Stimulated activated CD4-positive, alpha-beta T cell treated with anti-CD3 and anti-CD28 coated beads, Interleukin-4, amount 100 ng/mL, for 1 hour (primary cell): ENCODE measurements around the gene ZNF816.
"Not testable (repeated sequence)": the region's sequence is repeated elsewhere in the genome, so short reads cannot be mapped to it uniquely, and the experiment has no call there.

Source experiments
- DNase-seq: peaks from one replicate; pipeline ENCODE4 v3.0.0-alpha.2; 2020

The ZNF816 gene

DNA sequence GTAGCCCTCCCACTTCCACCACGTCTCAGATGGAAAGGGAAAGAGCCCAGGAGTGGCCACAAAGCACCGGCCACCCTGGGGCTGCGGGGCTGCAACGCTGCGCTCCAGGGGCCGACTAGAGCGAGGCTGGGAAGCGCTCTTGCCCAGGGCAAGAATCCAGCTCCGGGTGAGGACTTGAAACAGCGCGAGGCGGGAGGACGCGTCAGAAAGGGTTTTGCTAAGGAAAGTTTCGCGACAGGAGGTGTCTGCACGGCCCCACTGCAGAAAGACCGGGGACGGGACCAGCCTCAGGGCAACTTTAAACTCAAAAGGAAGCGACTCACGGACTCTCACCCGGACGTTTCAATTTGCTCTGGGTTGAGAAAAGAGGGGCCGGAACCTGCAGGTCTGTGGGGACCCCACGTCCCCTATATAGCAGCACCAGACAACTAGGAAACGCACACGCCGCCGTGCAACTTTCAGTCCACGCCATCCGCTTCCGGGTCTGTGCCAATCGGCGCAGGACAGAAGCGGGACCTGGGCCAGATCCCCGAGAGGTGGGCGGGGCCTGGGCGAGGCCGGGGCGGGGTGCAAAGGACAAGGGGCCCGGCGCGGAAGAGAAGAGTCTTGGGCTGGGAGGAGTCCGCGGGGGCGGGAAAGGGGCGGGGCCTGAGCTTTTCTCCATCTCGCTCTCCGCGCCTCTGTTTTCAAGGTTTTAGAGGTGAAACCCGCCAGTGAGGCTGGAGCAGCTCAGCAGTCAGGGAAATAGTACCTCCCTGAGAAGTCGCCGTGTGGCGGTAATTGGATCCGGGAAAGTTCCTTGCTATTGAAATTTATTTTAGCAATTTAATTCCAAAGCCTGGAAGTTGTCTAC lies at the start of gene ZNF816:
Gene ZNF816 (minus strand): TSS at position 488 of the 853 bp plus-strand sequence. CDS start 6,792 bp downstream, outside the sequence.
- DNase-seq = peak; percentile 100

DNA sequence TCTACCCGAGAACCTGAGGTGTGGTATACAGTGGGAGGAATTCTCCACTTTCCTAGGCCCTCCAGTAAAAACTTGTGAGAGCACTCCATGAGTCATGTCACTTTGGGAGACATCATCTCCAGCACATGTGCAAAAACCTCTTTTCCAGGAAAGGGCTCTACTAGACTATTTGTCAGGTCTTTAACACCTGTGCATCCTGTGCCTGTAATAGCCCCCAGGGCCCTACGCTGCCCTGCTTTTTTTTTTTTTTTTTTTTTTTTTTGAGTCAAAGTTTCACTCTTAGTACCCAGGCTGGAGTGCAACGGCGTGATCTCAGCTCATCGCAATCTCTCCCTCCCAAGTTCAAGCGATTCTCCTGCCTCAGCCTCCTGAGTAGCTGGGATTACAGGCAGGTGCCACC lies 49.3 kb upstream of the ZNF816 start:
- DNase-seq = no peak

DNA sequence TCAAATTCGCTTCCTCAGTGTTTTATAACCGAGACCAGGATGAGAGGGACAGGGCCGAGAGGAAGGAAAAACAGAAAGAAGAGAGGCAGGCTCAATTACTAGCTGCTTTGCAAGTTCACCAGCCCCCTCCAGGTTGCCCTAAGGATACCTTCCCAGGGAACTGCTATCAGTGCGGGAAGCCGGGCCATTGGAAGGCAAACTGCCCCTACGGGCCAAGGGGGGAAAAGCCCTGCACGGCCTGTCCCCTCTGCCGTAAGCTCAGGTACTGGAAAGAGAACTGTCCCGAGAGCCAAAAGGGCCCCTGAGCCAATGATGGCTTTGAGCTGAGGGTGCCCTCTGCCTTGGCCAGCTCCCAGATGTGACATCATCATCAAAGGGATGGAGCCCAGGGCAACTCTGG lies 47.8 kb upstream of the ZNF816 start:
- DNase-seq = no peak

DNA sequence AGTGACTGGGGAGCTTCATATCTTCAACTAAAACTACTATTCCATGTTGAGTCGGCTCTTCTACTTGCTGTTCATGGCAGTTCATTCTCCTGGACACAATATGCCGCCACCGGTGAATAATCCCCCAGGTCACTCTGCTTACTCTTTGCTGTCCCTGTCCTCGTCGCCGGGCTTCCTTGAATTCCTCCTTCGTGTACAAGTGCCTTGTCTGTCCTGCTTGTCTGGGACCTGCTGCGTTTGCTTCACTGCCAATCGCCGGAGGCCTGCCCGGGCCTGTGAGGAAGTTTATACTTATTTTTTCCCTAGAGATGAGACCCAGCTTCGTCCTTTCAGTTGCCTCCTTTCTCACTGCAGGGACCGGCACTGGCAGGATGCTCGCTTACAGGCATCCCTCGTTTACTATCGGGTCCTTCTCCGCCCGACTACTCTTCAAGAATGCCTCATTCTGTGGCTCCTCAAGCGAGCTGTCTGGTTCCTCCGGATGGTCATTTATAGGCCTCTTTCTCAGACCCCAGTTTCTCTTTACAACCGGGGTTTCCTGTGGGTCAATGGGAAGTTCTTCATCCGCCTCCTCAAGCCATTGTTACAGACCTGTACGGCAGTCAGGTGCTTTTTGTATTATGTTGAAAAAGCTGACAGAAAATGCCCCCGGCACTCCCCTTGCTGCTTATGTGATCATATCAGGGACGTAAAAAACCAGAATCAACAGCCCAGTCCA lies 45.5 kb upstream of the ZNF816 start:
- DNase-seq = no peak

DNA sequence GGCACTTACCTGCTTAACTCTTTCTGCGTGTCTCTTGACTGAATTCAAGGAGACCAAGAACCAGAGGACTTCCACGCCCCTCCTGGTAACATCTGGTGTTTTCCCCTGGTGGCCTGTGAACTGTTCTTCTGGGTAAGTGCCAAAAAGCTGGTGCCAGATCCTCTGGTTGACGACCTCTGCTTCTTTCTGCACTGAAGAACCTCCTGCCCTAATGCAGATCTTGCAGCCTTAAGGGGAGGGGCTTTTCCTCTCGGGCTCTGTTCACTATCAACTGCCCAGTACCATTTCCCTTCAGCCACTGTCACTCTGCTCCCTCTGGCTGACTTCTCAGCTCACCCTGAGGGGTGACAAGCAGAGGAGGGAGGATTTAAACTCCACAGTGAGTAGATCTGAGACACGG lies 44.9 kb upstream of the ZNF816 start:
- no peak for DNase-seq

DNA sequence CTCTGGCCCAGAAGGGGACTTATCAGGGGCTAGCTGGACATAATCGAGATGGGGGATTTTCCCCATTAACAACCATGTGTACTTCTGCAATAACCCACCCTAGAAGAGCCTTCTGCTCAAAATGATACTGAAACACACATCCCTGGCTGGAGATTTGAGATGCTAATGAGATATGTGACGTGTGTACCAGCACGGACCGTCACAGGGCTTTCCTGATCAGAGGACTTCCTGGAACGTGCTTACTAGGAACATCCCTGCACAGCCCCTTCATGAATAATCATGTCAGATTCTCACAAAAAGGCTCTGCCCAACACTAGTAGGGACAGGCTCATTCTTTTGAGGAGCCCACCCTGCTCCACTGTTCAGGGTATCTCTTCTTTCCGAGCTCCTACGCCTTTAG lies 44.5 kb upstream of the ZNF816 start:
- no peak for DNase-seq

DNA sequence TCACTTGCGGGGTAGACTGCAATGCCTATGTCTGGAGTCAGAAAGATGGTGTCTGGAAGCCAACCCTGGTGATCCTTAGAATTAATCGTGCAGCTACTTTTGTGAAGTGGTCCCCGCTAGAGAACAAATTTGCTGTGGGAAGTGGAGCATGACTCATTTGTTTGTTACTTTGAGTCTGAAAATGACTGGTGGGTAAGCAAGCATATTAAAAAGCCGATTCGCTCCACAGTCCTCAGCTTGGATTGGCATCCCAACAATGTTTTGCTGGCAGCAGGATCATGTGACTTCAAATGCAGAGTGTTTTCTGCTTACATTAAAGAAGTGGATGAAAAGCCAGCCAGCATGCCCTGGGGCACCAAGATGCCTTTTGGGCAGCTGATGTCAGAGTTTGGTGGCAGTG lies 41.6 kb upstream of the ZNF816 start:
- DNase-seq = no peak

DNA sequence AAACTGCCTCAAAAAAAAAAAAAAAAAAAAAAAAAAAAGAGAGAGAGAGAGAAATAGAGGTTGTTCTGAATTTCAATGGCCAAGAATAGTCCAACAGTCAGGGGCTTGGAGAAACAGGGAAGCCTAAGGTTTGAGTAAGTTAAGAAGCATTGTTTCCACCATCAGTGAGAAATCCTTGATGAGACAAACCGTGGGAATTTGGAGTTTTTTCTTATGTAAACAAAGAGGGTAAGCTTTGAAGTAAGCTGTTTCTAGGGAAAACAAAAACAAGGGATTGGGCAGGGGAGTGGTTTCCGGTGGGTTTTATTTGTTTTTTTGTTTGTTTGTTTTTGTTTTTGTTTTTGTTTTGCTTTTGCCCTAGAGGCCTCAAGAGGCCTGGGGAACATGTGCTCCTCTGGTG lies 39.8 kb upstream of the ZNF816 start:
- DNase-seq = no peak

DNA sequence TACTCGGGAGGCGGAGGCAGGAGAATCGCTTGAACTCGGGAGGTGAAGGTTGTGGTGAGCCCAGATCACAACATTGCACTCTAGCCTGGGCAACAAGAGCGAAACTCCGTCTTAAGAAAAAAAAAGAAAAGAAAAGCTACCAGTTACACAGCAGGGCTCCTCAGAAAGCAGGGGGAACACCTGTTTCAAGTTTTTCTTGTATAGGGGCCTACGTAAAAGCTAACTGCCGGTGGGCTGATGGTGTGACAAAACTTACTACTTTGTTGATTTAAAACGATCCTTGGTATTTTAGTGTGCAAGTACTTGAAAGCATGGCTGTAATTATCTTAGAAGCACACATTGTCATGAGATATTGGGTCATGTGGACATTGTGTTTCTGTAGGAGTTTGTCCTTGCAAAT lies 35.3 kb upstream of the ZNF816 start:
- no peak for DNase-seq

DNA sequence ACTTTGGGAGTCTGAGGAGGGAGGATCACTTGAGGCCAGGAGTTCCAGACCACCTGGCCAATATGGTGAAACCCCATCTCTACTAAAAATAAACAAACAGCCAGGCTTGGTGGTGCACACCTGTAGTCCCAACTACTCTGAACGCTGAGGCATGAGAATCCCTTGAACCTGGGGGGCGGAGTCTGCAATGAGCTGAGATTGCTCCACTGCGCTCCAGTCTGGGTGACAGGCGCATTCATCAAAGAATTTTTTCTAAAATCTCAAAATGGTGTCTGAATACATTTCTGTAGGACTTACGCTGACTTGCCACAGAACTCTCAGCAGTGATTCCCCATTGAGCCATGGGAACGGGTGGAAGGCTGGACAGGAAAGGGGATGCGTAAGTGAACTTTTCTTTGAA lies 33.0 kb upstream of the ZNF816 start:
- DNase-seq = no peak

DNA sequence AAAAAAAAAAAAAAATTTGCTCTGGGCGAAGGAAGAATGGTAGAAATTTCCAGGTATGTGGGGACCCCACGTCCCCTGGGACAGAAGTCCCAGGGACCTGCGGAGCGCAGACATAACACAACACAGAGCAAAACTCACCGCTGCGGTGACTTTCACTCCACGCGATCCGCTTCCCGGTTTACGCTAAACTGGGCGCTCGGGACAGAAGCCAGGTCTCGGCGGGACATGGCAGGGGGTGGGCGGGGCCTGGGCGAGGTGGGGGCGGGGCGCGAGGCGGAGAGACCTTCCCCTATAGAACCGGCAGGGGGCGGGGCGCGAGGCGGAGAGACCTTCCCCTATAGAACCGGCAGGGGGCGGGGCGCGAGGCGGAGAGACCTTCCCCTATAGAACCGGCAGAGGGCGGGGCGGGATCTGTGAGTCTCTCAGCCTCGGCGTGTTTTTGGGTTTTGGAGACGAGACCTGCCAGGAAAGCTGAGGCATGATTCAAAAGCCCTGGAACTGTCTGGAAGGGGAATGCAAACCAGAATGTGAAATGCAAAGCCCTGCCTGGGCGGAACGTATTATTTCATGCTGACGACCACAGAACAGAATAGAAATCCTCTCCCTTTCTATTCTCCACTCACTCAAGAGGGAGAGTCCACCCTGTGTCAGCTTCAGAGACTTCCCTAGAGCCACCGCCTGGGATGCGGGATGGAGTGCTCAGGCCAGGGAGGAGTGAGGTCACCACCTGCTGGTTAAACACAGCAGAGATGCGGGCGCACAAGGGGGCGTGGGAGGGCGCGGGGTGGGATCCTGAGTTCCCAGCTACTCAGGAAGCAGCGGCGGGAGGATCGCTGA lies 30.9 kb upstream of the ZNF816 start:
- peak; percentile 78 for DNase-seq

DNA sequence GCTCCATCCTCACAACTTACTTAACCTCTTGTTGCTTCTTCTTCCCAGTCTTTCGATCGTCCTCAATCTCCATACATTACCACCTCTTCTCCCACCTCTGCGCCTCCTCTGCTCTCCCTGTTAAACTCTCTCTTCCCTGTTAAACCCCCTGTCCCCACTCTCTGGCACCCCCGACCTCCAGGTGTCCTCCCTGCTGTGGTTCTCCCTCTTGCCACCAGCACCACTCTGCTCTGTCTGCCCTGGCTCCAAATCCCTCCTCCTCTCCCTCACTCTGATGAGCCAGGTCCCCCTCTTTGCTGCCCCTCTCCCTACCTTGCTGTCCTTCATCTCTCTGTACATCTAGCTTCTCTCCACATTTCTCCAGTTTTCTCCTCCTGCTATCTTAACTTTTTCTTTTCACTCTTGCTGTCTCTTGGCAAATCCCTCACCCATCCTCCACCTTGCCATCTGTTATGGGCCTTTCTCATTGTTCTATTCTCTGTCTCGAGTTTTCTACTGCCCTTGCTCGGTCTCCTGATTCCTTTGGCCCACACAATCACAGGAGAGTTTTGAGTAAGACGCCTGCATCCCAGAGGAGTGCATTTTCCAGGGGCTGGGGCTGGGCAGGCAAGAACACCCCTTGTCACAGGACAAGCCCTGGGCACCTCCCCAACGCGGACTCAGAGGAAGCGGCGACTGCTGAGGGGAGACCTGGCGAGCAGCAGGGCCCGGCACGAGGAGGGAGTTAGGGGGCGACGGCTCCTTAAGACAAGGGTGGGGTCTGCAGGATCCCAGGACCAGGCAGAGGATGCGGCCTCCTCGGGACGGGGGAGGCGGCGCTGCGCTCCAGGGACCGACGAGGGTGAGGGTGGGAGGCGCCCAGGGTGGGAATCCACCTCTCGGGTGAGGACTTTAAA lies 29.7 kb upstream of the ZNF816 start:
- peak; percentile 2 for DNase-seq

DNA sequence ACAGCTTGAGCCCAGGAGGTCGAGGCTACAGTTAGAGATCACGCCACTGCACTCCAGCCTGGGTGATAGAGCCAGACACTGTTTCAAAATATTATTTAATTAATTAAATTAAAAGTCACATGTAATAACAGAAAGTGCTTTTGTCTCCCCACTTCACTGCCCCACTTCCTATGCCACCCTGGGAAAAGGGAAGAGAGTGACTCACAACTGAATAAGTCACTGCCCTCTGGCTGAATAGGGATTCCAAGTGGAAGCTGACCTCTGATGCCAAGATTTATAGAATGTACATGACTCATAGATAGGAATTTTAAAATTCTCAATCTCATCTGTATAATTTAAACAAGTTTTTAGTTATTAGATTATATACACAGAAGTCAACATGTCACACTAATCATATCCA lies 28.8 kb upstream of the ZNF816 start:
- no peak for DNase-seq

DNA sequence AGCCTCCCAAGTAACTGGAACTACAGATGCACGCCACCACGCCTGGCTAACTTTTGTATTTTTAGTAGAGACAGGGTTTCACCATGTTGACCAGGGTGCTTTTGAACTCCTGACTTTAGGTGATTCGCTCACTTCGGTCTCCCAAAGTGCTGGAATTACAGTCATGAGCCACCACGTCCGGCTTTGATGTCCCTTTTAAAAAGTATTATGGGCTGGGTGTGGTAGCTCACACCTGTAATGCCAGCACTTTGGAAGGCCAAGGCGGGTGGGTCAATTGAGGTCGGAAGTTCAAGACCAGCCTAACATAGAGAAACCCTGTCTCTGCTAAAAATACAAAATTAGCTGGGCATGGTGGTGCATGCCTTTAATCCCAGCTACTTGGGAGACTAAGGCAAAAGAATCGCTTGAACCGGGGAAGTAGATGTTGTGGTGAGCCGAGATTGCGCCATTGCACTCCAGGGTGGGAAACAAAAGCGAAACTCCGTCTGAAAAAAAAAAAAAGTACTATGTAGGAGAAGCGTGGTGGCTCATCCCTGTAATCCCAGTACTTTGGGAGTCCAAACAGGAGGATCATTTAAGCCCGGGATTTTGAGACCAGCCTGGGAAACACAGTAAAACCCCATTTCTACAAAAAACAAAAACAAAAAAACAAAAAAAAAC lies 28.2 kb upstream of the ZNF816 start:
- DNase-seq = no peak

DNA sequence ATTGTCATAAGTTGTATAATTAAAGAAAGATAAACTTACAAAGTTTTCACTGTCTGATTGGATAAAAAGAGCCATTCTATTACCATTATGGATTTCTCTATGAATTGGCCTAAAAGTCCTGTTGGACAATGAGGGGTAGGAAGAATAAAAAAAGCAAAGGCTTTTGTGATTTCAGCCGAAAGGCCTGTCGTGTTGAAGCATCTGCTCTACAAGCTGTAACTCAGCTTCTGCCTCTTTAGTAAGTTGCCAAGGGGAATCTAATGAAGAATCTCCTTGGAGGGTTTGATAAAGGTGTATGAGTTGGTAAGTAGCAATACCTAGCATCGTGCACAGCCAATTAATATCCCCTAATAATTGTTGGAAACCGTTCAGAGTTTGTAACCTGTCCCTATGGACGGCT lies 25.8 kb upstream of the ZNF816 start:
- DNase-seq = no peak

DNA sequence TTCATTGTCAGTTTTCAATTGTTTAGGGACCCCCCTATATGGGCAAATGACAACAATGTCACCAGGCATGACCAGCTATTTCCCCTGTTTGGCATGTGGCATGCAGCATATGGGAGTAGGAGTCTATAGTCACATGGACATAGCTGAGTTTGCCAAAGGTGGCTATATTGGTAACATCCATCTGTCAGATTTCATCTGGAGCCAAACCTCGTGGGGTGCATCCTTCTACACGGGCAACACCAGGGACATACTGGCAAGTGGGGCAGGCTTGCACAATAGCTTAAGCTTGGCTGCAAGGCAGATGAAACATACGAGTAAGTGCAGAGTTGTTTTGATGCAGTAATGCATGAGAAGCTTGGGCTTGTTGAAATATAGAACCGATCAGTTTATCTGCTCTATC lies 24.5 kb upstream of the ZNF816 start:
- DNase-seq = no peak

DNA sequence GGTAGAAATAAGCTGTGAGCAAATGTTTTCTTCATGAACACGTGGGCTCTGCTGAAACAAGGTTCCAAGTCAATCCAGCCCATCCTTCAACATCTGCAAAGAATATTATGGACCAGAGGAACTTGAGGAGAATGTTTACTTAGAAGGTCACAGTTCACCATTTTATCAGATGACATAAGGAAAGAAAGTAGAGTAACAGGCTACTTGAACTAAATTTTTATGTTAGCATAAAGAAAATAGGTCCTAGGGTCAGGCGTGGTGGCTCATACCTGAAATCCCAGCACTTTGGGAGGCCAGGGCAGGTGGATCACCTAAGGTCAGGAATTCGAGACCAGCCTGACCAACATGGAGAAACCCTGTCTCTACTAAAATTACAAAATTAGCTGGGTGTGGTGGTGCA lies 20.5 kb upstream of the ZNF816 start:
- not testable (repeated sequence) for DNase-seq

DNA sequence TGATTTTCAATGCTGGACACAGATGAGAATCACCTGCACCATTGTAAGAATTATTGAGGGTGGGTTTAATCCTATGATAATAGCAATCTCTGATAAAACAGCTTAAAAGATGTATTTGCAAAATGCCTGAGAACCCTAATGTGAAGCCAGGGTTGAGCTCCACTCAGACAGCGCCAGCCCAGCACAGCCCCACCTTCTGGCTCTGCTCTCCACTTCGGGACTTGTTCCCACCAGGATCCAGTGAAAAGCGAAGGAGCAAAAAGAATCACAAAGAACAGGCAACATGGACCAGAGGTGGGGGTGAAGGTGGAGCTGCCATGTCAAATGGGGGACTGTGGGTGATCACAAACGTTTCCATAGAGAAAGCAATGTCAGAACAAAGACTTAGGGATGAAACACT lies 18.6 kb upstream of the ZNF816 start:
- no peak for DNase-seq

DNA sequence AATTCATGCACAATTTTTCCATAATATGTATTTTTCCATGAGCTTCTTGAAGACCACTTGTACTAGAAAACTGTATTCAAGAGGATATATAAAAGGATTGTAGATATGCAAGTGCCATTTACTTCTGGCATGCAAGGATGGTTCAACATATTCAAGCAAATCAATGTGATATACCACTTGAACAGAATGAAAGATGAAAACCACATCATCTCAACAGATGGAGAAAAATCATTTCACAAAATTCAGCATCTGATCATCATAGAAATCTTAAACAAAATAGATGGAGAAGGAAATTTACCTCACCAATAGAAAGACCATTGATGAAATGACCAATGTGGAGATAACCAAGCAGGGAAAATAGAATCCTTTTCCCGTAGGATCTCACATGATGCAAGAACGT lies 5.1 kb upstream of the ZNF816 start:
- no peak for DNase-seq

DNA sequence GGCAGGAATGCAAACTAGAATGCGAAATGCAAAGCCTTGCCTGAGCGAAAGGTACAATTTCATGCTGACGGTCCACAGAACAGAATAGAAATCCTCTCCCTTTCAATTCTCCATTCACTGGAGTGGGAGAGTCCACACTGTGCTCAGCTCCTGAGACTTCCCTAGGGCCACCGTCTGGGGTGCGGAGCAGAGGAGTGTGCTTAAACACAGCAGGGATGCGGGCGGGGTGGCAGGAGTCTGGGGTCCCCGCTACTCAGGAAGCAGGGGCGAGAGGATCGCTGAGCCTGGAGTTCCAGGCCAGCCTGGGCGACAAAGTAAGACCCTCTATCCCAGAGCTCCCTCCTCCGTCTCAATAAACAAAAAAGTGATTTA lies 552 bp upstream of the ZNF816 start:
- DNase-seq = peak; percentile 6

DNA sequence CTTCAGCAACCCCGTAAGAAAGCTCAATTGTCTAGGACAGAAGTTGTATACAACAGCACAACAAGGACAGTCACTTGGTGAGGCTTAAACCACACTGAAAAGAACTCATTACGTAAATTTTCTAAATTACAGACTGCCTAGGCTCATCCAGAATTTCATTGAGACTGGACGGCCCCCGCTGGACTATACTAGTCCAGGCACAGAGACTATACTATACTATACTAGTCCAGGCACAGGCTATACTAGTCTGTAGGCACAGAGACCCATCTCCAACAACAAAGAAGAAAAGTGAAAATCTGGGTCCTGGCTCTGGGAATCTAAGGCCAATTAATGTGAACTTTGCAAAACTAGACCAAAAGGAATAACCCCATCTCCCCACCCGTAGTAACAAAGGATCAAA lies 700 bp downstream of the ZNF816 start:
- no peak for DNase-seq
